GM18873 (cell line): ENCODE data around the gene AGBL1.
"Not testable (repeated sequence)": the region's sequence is repeated elsewhere in the genome, so short reads cannot be mapped to it uniquely, and the experiment has no call there.

Experiments used
- ATAC-seq: cut with Tn5 transposase; IDR thresholded peaks from one replicate; pipeline ENCODE4 v1.9.1; 2021; ENCODE audit warnings: mild to moderate bottlenecking, moderate library complexity, moderate number of reproducible peaks; ENCODE audit not compliant: unreplicated experiment, low FRiP score

AGBL1 gene

GRCh38 chr15:86082619-86083380 is 3.1 kb downstream of the AGBL1 start:
- no peak for ATAC-seq

- no peak for ATAC-seq
These were observed 8.1 kb downstream of the AGBL1 start for GRCh38 chr15:86087808-86088207.

- ATAC-seq: no peak
These were observed 9.8 kb downstream of the AGBL1 start for GRCh38 chr15:86089422-86089821.

GRCh38 chr15:86101818-86102217 is 22.1 kb downstream of the AGBL1 start:
- no peak for ATAC-seq

- ATAC-seq: no peak
These were observed 24.2 kb downstream of the AGBL1 start for GRCh38 chr15:86103825-86104224.

GRCh38 chr15:86106306-86106705 is 26.6 kb downstream of the AGBL1 start:
- ATAC-seq: no peak

- no peak for ATAC-seq
These were observed 35.6 kb downstream of the AGBL1 start for GRCh38 chr15:86115145-86115801.

GRCh38 chr15:86121568-86122225 is 42.0 kb downstream of the AGBL1 start:
- no peak for ATAC-seq

GRCh38 chr15:86122691-86123391 is 43.2 kb downstream of the AGBL1 start:
- ATAC-seq: not testable (repeated sequence)

- ATAC-seq: no peak
These were observed 46.1 kb downstream of the AGBL1 start for GRCh38 chr15:86125775-86126174.

- ATAC-seq: no peak
These were observed 47.9 kb downstream of the AGBL1 start for GRCh38 chr15:86127547-86127946.

- no peak for ATAC-seq
These were observed 55.4 kb downstream of the AGBL1 start for GRCh38 chr15:86135041-86135440.

GRCh38 chr15:86136861-86137260 is 57.2 kb downstream of the AGBL1 start:
- ATAC-seq: no peak

GRCh38 chr15:86138798-86139197 is 59.1 kb downstream of the AGBL1 start:
- no peak for ATAC-seq

GRCh38 chr15:86139828-86140227 is 60.2 kb downstream of the AGBL1 start:
- no peak for ATAC-seq

- ATAC-seq: no peak
These were observed 75.0 kb downstream of the AGBL1 start for GRCh38 chr15:86154705-86155104.

GRCh38 chr15:86155551-86155950 is 75.9 kb downstream of the AGBL1 start:
- ATAC-seq: no peak

- ATAC-seq: no peak
These were observed 78.1 kb downstream of the AGBL1 start for GRCh38 chr15:86157606-86158293.

- no peak for ATAC-seq
These were observed 79.8 kb downstream of the AGBL1 start for GRCh38 chr15:86159468-86159867.

GRCh38 chr15:86161250-86161649 is 81.6 kb downstream of the AGBL1 start:
- ATAC-seq: no peak
